Measurements from ENCODE around the gene MDFI.

DNA sequence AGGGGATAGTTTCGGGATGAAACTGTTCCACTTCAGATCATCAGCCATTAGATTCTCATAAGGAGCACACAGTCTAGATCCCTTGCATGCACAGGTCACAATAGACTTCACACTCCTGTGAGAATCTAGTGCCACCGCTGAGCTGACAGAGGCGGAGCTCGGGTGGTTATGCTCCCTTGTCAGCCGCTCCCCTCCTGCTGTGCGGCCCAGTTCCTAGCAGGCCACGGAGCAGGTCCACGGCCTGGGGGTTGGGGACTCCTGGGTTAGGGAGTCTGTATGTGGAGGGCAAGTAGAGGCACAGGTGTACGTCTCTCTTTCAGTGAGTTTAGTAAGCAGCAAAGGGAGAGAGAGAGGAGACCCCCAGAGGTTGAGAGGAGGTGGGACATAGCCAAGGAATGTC, 30.5 kb upstream of the MDFI start:
- TF ChIP-seq POLR2AphosphoS5 (IDR thresholded peaks at IDR 0.05; ENCODE audit: borderline replicate concordance, low read depth, low read length): no peak
- no peak for TF ChIP-seq EZH2 (IDR thresholded peaks at IDR 0.05)
- no peak for TF ChIP-seq FOXP2 (optimal IDR thresholded peaks at IDR 0.05; ENCODE audit: control extremely low read depth, extremely low read length, insufficient read depth)
